GM21737 (cell line): ENCODE data around the gene LDB2.
"Not testable (repeated sequence)": the region's sequence is repeated elsewhere in the genome, so short reads cannot be mapped to it uniquely, and the experiment has no call there.

Source experiments
- ATAC-seq: cut with Tn5 transposase; IDR thresholded peaks from one replicate; pipeline ENCODE4 v1.9.1; 2021; ENCODE audit warnings: mild to moderate bottlenecking, moderate library complexity; ENCODE audit not compliant: unreplicated experiment

Gene LDB2

DNA sequence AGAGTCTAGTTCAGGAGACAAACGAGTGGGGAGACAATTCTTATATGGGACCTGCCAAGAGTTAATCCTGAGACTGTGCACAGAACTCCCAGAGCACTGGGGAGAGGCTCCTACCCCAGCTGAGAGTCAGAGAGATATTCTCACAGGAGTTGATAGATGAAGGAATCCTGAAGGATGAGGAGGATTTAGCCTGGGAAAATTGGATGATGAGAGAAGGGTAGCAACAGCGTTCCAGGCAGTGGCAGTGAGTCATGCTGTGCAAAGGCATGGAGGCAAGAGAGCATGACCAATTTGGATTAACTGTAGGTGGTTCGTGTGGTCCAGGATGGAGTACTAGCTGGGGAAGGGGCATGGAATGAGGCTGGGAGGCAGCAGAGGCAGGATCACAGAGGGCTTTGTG is 318.6 kb downstream of the LDB2 start:
- ATAC-seq, result no peak

DNA sequence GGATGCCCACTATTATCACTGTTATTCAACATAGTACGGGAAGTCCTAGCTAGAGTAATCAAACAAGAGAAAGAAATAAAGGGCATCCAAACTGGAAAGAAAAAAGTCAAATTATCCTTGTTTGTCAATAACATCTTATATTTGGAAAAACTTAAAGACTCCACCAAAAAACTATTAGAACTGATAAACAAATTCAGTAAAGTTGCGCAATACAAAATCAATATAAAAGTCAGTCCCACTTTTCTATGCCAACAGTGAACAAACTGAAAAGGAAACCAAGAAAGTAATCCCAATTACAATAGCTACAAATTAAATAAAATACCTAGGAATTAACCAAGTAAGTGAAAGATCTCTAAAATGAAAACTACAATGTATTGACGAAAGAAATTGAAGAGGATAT is 321.3 kb downstream of the LDB2 start:
- no peak for ATAC-seq

DNA sequence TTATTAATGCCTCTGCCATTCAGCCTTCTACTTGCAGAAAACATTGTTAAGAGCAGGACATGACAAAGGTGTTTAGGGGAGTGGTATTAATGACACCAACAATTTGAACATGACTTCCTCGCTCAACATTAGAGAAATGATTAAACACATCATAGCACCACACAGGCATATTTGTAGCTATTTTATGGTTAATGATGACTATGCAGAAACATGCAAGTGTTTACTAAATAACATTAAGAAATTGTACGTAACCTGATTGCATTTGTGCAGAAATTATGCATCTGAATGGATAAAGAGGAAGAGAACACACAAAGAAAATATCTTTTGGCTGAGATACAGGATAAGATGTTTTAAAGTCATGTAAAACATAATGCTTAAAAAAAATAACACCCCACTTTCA is 323.5 kb downstream of the LDB2 start:
- no peak for ATAC-seq

DNA sequence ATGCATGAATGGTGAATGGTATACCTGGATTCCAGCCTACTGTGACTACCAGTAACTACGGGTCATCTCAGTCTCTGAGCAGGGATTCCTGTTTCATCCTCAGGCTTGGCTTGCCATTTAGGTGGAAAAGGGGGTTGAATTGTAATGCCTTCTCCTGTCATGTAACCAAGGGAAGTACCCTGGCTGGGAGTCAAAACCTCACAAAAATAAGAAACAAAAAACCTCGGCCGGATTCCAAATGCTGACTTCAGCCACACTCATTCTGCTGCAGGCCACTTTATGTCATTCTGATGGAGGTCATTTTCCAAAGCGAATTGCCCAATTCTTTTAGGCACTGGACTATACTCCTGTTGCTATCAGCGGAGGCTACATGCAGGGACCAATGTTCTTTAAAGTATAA is 324.7 kb downstream of the LDB2 start:
- ATAC-seq, result no peak

DNA sequence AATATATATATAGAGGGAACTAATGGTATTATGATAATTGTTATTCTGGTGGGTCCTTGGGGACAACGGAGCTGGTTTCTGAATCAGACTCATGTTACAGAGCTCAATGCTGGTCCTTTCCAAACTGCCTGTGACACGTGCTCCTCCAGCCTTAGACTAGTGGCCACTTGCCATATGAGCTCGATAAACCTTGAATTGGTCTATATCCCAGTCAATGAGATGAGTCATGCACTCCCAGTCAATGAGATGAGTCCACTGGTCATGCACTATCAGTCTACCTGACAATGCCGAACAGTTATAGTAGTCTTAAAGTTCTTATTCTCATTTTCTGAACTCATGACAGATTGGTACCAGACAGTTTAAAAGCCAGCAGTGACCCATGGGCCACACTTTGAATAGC is 325.2 kb downstream of the LDB2 start:
- ATAC-seq, result no peak

DNA sequence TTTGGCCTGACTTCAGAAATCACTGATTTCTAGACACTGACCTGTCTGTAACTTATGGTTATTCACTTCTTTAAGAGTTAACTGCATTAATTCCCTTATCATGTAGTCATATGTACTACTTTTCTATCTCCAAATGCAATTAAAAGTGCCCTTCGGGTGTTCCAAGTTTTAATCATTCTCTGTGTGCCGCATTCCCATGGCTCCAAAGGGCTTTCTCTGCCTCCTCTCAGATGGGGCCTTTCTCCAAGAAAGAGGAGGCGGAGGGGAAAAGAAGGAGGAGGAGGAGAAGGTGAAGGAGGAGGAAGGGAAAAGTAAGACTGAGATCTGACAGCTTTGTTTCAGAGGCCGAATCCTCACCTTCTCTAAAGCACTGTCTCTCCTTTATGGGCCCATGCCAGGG is 325.8 kb downstream of the LDB2 start:
- no peak for ATAC-seq

DNA sequence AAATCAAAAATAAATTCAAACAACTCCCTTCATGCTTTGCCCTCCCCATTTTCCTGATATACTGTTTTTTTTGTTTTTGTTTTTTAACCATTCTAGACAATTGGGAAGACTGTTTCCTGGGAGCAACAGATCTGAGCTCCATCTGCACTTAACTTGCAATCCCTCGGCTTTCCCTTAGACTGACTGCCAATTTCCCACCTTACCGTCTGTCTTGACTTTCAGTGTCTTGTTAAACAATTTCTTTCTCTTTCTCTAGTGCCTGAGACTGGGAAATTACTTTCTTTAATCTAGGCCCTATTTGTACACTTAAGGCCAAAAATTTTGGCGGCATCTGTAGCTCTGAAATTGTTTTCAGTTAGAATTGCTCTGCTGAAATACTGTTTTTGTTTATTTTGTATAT is 326.3 kb downstream of the LDB2 start:
- no peak for ATAC-seq

DNA sequence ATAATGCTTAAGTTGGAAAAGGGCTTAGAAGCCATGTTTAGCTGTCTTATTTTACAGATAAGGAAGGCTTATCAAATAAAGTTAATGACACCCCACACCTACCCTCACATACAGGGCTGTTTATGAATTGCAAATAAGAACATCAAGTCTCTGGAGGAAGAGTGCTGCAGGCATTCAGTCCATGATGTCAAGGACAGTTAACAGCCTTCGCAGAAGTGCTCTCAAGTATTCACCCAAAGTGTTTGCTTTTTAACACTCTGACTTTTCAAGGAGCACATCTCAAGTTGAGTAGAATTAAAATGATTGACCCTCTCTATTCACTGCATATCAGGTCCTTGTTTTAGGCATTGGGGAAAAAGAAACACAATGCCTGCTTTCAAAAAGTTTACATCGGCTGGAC is 328.7 kb downstream of the LDB2 start:
- no peak for ATAC-seq

DNA sequence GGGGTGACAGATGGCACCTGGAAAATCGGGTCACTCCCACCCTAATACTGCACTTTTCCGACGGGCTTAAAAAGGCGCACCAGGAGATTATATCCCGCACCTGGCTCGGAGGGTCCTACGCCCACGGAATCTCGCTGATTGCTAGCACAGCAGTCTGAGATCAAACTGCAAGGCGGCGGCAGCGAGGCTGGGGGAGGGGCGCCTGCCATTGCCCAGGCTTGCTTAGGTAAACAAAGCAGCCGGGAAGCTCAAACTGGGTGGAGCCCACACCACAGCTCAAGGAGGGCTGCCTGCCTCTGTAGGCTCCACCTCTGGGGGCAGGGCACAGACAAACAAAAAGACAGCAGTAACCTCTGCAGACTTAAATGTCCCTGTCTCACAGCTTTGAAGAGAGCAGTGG is 341.1 kb downstream of the LDB2 start:
- ATAC-seq, result not testable (repeated sequence)

DNA sequence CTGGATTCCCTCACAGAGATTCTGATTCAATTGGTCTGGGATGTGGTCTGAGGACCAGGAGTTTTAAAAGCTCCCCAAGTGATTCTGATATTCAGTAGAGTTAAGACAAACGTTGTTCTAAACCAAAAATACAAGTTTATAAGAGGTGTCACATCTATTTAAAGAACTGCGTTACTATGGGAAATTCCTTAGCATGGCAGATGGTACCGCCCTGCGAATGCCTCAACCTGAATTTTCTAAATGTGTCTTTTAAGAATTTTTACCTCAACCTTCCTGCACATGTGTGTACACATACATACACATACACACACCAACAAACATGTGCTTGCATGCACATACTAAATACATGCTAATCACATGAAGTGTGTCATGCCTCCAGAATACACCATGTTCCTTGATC is 343.3 kb downstream of the LDB2 start:
- ATAC-seq, result no peak

DNA sequence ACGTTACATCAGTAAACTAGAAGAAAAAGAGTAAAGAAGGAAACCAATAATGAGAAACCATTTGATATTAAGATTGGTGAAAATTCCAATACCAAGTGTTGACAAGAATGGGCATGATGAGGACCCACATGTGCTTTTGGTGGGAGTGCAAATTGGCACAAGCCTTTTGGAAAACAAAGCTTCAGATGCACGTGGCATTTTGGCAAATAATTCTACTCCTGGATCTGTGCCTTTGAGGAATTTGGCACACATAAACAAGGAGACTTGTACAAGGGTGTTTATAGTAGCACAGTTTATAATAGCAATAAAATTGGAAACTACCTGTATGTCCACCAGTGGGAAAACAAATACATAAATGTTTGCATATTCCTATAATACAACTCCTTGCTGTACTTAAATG is 347.9 kb downstream of the LDB2 start:
- ATAC-seq, result no peak

DNA sequence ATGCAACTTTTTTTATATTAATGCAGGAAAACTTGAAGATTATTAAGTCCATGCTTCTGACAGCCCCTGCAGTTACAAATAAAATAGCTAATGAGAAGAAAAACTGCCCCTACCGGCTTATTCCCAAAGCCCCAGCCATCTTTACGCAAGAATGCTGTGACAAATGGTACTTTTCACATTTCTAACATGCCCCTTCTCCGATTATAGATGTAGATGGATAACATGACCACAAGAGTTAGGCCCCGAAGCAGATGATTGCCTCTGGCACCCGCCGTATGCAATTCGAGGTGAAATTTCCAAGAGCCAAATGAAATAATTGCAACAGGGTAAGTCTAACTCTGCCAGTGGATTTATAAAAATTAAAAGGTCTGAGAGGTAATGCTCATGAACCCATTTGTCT is 352.8 kb downstream of the LDB2 start:
- no peak for ATAC-seq

DNA sequence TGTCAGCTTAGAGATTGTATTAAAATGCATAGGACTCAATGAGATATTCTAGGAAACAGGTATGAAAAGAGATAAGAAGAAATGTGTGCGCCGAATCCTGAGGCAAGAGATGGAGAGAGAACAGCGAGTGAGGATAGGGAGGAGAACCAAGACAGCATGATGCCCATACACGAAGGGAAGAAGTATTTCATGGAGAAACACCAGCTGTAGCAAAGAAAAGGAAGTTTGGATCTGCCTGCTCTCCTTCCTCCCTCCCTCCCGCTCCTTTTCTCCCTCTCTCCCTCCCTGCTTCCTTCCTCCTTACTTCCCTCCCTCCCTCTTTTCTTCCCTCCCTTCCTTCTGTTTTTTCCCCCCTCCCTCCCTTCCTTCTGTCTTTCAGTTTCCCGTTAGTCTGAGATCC is 353.6 kb downstream of the LDB2 start:
- ATAC-seq, result no peak

DNA sequence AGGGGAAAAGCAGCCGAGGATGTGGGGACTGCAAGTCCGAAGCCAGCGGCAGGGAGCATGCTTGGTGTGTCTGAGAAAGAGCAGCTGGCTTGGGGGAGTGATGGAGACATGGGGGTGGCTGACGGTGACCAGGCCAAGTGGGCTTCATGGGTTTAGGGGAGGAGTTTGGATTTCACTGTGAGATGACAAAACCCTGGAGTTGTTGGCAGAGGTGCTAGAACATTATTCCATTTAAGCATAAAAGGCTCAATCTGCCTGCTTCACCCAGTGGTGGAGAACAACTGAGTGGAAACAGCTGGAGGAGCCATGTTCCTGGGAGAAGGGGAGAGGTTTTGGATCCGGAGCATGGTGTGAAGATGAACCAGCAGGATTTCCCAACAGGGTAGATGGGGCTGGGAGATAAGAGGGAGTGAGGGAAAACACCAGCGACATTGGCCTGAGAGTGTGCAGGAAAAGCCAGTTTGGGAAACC is 354.2 kb downstream of the LDB2 start:
- ATAC-seq, result no peak

DNA sequence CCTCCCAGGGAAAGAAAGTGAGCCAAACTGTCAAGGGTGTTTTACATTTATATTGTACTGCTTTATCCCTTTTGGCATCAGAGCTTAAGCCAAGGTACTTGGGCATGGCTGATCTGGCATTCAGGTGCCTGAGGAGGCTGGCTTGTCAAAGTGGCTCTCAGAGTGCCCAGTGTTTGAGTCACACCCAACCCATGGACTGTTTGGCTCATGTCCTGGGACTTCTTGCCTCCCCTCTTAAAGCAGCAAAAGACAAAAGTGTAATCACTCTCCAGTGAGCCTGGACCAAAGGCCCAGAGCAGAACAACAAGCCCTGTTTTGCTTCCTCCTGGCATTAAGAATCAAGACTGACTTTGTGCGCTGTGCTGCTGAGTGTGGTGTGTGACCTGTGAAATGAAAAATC is 360.5 kb downstream of the LDB2 start:
- ATAC-seq, result no peak

DNA sequence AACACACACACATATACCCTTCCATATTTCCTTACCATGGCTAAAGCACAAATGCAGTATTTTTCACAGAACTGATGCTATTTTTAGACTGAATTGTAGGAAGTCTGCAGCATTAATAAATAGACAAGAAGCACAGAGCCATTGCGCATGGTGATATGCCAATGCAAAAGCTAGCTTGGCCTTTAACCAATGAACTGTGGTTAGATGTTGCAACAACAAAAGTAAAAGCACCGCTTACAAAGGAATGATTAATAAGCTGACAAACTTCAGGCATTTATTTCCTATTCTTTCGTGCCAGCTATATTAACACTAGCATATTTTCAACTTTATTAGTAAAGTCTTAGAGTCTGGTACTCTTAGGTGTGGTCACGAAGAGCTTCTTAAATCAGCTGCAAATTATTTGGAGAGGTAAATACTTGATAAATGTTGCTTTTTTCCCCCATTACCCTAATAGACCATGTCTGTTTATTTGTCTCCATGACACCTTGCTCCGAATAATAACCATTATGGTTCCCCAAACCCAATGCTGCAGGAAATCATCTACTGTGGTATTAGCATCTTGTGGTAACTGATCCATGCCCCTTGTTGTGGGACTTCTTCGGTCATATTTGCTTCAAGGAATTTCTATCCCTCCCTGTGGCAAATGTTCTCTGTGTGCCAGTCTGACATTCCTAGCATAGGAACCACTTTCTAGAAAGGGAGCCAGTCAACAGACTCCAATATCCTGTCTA is 366.0 kb downstream of the LDB2 start:
- no peak for ATAC-seq

DNA sequence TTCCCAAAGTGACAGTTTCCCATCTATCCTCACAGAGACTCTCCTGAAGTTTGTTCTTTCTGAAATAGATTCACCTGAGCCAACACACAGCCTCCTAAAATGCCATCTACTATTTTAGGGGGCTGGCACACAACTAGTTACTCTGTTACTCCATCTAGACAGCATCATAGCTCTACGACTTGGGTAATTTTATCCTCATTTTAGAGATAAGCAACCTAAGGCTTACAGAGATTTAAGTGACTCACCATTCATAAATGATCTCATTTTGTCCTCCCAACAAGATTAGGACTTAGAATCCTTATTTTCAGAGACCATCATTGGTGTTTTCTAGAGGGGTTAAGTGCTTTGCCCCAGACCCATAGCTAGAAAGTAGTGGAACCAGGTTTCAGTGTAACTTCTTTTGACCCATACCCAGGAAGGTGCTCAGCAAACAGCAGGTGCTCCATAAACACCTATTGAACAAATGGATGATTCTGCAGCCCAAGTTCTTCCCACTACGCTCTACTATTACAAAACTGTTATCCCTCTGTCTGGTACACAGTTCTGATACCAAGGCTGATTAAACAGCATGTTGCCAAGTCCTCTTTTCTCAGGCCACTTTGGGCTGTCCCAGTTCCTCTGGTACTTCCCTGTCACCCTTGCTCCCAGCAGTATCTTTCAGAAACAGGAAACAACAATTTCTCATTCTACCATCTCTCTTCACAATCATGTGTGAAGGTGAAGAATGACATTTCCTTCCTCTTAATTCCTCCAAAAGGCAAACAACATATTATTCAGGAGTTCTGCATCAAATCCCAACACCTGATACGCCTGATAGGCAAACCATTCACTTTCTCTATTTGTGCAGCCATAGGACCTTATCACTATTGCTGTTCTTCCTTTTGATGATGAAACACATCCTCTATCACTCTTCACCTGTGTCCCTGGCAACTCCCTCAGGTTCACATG is 367.5 kb downstream of the LDB2 start:
- no peak for ATAC-seq

DNA sequence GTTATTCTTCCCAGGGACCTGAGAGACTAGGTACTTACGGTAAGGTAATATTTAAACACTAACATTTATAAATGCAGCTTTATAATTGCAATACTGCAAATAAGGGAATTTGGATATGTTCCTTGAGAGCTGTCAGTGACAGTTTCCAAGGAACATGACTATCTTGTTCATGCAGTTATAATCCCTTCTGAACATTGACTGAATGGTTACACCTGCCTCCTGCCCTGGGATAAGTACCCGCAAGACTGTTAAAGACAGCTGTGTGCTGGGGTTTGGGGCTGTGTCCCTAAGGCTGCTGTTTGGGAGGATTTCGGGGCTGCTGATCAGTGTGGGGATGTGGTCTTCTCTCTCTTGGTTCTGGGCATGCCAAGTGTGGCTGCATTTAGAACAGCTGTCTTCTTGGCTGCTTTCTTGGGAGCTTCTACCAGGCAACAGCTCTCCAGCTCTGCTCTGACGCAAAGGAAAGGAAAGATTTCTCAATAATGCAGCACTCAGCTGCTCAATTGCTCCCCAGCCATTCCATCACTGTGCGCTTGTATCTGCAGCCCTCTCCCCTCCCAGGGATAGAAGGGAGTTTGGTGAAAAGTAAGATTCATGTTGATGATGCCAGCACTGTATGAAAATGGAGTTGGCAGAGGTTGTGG is 373.4 kb downstream of the LDB2 start:
- no peak for ATAC-seq

DNA sequence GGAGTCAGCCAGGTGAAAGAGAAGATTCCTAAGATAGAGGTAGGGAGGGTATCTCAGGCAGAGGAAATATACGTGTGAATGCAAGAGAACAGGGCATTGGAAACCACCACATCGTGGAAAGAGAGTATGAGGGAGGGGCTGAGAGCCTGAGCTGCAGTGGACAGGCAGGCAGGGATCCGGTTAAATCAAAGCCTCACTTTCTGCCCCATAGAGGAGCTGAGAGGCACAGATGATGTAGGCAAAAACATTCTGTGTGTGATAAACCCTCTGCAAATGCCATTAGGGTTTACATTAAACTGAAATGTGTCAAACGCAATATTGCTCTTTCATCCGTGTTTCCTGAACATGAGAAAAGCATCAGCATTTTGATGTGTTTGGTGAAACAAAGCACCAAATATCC is 374.0 kb downstream of the LDB2 start:
- no peak for ATAC-seq

DNA sequence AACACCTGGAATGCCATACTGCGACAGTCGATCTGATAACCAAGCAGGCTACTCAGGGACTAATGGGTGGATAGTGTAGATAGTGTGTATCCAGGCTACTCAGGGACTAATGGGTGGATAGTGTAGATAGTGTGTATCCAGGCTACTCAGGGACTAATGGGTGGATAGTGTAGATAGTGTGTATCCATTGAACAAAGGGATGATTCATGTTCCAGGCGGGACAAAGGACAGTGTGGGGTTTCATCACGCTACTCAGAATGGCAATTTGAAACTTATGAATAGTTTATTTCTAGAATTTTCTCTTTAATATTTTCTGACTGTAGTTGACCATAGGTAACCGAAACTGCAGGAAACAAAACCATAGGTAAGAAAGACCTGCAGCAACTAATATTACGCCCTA is 374.9 kb downstream of the LDB2 start:
- ATAC-seq, result not testable (repeated sequence)

DNA sequence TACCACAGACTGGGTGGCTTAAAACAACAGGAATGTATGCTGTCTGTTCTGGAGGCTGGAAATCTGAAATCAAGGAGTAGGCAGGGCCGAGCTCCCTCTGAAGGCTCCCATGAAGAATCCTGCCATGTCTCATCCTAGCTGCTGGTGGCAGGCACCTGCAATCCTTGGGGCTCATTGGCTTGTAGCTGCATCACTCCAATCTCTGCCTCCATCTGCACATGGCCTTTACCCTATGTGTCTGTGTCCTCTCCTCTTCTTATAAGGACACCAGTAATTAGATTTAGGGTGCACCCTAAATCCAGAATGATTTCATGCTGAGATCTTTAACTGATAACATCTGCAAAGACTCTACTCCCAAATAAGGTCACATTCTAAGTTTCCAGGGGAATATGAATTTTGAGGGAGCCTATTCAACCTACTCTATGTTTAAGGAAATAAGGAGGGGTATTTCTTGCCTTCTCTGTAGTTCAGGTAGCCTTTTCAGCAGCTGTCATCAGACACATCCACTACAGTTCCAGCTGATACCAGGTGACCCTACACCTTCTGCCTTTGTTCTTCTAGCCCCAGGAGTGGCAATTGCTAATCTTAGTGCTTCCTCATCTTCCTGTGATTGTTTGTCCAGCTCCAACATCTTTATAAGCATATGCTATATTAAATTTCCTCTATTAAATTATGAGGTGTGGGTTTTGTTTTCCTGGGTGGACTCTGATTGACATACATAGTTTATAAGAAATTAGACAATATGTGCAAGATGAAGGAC is 377.1 kb downstream of the LDB2 start:
- no peak for ATAC-seq
